HG02798 (cell line): ENCODE results near the gene CAMSAP1.
"Not testable (repeated sequence)": the region's sequence is repeated elsewhere in the genome, so short reads cannot be mapped to it uniquely, and the experiment has no call there.

Experiments
- ATAC-seq: cut with Tn5 transposase; IDR thresholded peaks from one replicate; pipeline ENCODE4 v1.9.1; 2021; ENCODE audit warnings: mild to moderate bottlenecking; ENCODE audit not compliant: unreplicated experiment, poor library complexity

CAMSAP1 gene

GRCh38 chr9:135907431-135908092, at the start of gene CAMSAP1:
CAMSAP1 (minus strand) TSS chr9:135907546; CDS start chr9:135907159, 387 bp downstream.
- peak; percentile 83 for ATAC-seq

- ATAC-seq = no peak
These were observed 49.4 kb upstream of the CAMSAP1 start for GRCh38 chr9:135956802-135957174.

- ATAC-seq = no peak
These were observed 48.8 kb upstream of the CAMSAP1 start for GRCh38 chr9:135955934-135956801.

GRCh38 chr9:135952664-135953206, 45.4 kb upstream of the CAMSAP1 start:
- ATAC-seq = no peak

GRCh38 chr9:135951889-135952663, 44.7 kb upstream of the CAMSAP1 start:
- no peak for ATAC-seq

- ATAC-seq = not testable (repeated sequence)
These were observed 44.0 kb upstream of the CAMSAP1 start for GRCh38 chr9:135951310-135951709.

- ATAC-seq = not testable (repeated sequence)
These were observed 43.5 kb upstream of the CAMSAP1 start for GRCh38 chr9:135950841-135951240.

GRCh38 chr9:135950135-135950682, 42.9 kb upstream of the CAMSAP1 start:
- no peak for ATAC-seq

- no peak for ATAC-seq
These were observed 42.3 kb upstream of the CAMSAP1 start for GRCh38 chr9:135949501-135950134.

- no peak for ATAC-seq
These were observed 41.6 kb upstream of the CAMSAP1 start for GRCh38 chr9:135948968-135949367.

GRCh38 chr9:135948446-135948845, 41.1 kb upstream of the CAMSAP1 start:
- no peak for ATAC-seq

GRCh38 chr9:135947582-135947981, 40.2 kb upstream of the CAMSAP1 start:
- no peak for ATAC-seq

GRCh38 chr9:135947105-135947504, 39.8 kb upstream of the CAMSAP1 start:
- ATAC-seq = not testable (repeated sequence)

- ATAC-seq = no peak
These were observed 39.1 kb upstream of the CAMSAP1 start for GRCh38 chr9:135946392-135946994.

- ATAC-seq = no peak
These were observed 38.6 kb upstream of the CAMSAP1 start for GRCh38 chr9:135945969-135946368.

GRCh38 chr9:135944444-135945252, 37.3 kb upstream of the CAMSAP1 start:
- ATAC-seq = no peak

- ATAC-seq = not testable (repeated sequence)
These were observed 36.3 kb upstream of the CAMSAP1 start for GRCh38 chr9:135943604-135944003.

GRCh38 chr9:135941288-135941995, 34.1 kb upstream of the CAMSAP1 start:
- ATAC-seq = no peak
